ENCODE data around the gene ANKRD40CL.
A peak's percentile ranks its signal among the peaks of the same experiment; 100 is the strongest.

ANKRD40CL gene

DNA sequence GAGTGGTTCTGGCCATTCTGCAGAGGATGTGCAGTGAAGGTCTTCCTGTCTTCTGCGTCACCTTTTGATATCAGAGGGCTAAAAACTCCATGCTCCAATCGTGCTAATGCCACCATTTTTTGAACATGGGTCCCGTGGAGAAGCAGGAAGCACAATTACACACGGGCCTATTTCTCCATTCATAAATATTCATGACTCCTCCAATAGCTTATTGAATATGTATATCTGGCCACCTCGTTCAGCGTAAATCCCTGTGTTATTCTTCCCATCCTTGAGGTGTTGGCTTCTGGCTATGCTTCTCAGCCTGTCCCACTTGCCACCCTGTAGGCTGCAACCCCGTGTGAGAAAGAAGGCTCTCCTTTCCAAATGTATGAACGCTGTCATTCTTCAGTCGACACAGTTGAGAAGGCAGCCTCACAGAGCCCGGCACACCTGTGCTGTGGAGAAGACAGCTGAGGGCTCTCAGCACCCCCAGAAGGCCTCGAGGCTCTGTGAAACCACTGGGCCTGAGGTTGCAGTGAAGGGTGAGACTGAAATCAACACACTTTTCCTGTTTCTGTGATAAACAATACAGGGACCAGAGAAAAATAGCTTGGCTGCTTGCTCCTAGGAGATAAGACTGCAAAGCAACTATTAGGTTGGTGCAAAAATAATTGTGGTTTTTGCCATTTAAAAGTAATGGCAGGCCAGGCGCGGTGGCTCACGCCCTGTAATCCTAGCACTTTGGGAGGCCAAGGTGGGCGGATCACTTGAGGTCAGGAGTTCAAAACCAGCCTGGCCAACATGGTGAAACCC is 4.9 kb upstream of the ANKRD40CL start:
- Histone ChIP-seq H4K8ac (ENCODE audit: low read depth, low read length) (no peak overlapping the region), H3K9ac (ENCODE audit: low read length) (no peak overlapping the region), H3K23ac (ENCODE audit: low read length) (no peak overlapping the region), H2BK5ac (ENCODE audit: low read depth, low read length, poor library complexity) (no peak overlapping the region), H3K36me3 (ENCODE audit: control insufficient read depth in 1 of 2, insufficient read depth in 2 of 2, low read length in 2 of 2) (no peaks in the 10 kb centered on the region), H3K4me1 (ENCODE audit: control insufficient read depth in 1 of 2, insufficient read depth in 2 of 2, low read length in 2 of 2) (no peaks in the 10 kb centered on the region), H3K27ac (ENCODE audit: low read depth, low read length) (no peak overlapping the region), H2BK120ac (ENCODE audit: insufficient read depth, low read length, poor library complexity) (no peak overlapping the region), H3K27me3 (ENCODE audit: insufficient read depth, low read length) (no peaks in the 10 kb centered on the region), H3K79me1 (ENCODE audit: low read length) (no peaks in the 10 kb centered on the region), H3K9me3 (ENCODE audit: insufficient read depth, low read depth, low read length) (no peaks in the 10 kb centered on the region), H3K4me3 (ENCODE audit: low read depth, low read length) (no peak overlapping the region), H3K79me2 (ENCODE audit: control insufficient read depth, insufficient read depth, low read length, poor library complexity) (no peaks in the 10 kb centered on the region), H3K14ac (ENCODE audit: low read length) (no peak overlapping the region), H4K12ac (ENCODE audit: low read depth, low read length) (no peak overlapping the region), H2BK12ac (ENCODE audit: low read length) (no peak overlapping the region), H3K4ac (ENCODE audit: low read depth, low read length) (no peak overlapping the region), H2AFZ (ENCODE audit: insufficient read depth, low read length, poor library complexity) (no peak overlapping the region), H4K91ac (ENCODE audit: low read depth, low read length) (no peak overlapping the region), H3K4me2 (ENCODE audit: low read length) (no peak overlapping the region), H2AK5ac (ENCODE audit: low read length) (no peak overlapping the region), H3K18ac (ENCODE audit: low read length) (no peak overlapping the region)
- no CpG with 5 or more reads among the region's 15 CpGs for WGBS (ENCODE audit: extremely low coverage, insufficient coverage, insufficient read length)
- no peak for DNase-seq

DNA sequence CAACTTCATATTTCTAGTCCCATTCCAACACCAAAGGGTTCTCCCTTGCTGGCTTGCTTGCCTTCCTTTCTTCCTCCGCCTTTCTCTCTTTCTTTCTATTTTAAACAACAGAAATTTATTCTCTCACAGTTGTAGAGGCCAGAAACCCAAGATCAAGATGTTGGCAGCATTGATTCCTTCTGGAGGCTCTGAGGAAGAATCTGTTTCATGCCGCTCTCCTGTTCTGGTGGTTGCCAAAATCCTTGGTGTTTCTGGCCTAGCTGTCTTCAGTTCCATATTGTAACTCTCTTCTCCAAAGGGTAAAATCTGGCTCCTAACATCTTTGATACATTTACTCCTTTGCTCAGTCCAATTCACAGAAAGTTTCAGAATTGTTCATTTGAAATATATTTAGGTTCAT is 3.0 kb upstream of the ANKRD40CL start:
- Histone ChIP-seq H3K23ac (ENCODE audit: low read length) (no peak overlapping the region), H4K12ac (ENCODE audit: low read depth, low read length) (no peak overlapping the region), H3K4me2 (ENCODE audit: low read length) (no peak overlapping the region), H2BK12ac (ENCODE audit: low read length) (no peak overlapping the region), H2BK120ac (ENCODE audit: insufficient read depth, low read length, poor library complexity) (no peak overlapping the region), H3K36me3 (ENCODE audit: control insufficient read depth in 1 of 2, insufficient read depth in 2 of 2, low read length in 2 of 2) (no peaks in the 10 kb centered on the region), H3K4me1 (ENCODE audit: control insufficient read depth in 1 of 2, insufficient read depth in 2 of 2, low read length in 2 of 2) (peaks cover 0 to 3% of the 10 kb centered on the region in 2 experiments), H4K91ac (ENCODE audit: low read depth, low read length) (no peak overlapping the region), H3K18ac (ENCODE audit: low read length) (no peak overlapping the region), H3K9me3 (ENCODE audit: insufficient read depth, low read depth, low read length) (no peaks in the 10 kb centered on the region), H2AK5ac (ENCODE audit: low read length) (no peak overlapping the region), H4K8ac (ENCODE audit: low read depth, low read length) (no peak overlapping the region), H3K14ac (ENCODE audit: low read length) (no peak overlapping the region), H3K79me1 (ENCODE audit: low read length) (no peaks in the 10 kb centered on the region), H3K4me3 (ENCODE audit: low read depth, low read length) (no peak overlapping the region), H3K27ac (ENCODE audit: low read depth, low read length) (no peak overlapping the region), H3K4ac (ENCODE audit: low read depth, low read length) (no peak overlapping the region), H3K79me2 (ENCODE audit: control insufficient read depth, insufficient read depth, low read length, poor library complexity) (no peaks in the 10 kb centered on the region), H3K27me3 (ENCODE audit: insufficient read depth, low read length) (no peaks in the 10 kb centered on the region), H2AFZ (ENCODE audit: insufficient read depth, low read length, poor library complexity) (no peak overlapping the region), H2BK5ac (ENCODE audit: low read depth, low read length, poor library complexity) (no peak overlapping the region), H3K9ac (ENCODE audit: low read length) (no peak overlapping the region)
- no CpG with 5 or more reads among the region's 2 CpGs for WGBS (ENCODE audit: extremely low coverage, insufficient coverage, insufficient read length)
- DNase-seq = no peak

GRCh38 chr17:50769884-50770283 is 2.6 kb upstream of the ANKRD40CL start:
- Histone ChIP-seq H4K12ac (ENCODE audit: low read depth, low read length) (no peak overlapping the region), H3K27me3 (ENCODE audit: insufficient read depth, low read length) (no peaks in the 10 kb centered on the region), H3K4ac (ENCODE audit: low read depth, low read length) (no peak overlapping the region), H3K27ac (ENCODE audit: low read depth, low read length) (no peak overlapping the region), H2BK5ac (ENCODE audit: low read depth, low read length, poor library complexity) (no peak overlapping the region), H3K79me2 (ENCODE audit: control insufficient read depth, insufficient read depth, low read length, poor library complexity) (no peaks in the 10 kb centered on the region), H2BK12ac (ENCODE audit: low read length) (no peak overlapping the region), H4K8ac (ENCODE audit: low read depth, low read length) (no peak overlapping the region), H4K91ac (ENCODE audit: low read depth, low read length) (no peak overlapping the region), H2AK5ac (ENCODE audit: low read length) (no peak overlapping the region), H3K23ac (ENCODE audit: low read length) (no peak overlapping the region), H3K4me1 (ENCODE audit: control insufficient read depth in 1 of 2, insufficient read depth in 2 of 2, low read length in 2 of 2) (peaks cover under 1 to 4% of the 10 kb centered on the region in 2 experiments), H3K4me2 (ENCODE audit: low read length) (no peak overlapping the region), H3K4me3 (ENCODE audit: low read depth, low read length) (no peak overlapping the region), H3K36me3 (ENCODE audit: control insufficient read depth in 1 of 2, insufficient read depth in 2 of 2, low read length in 2 of 2) (no peaks in the 10 kb centered on the region), H3K14ac (ENCODE audit: low read length) (no peak overlapping the region), H3K9ac (ENCODE audit: low read length) (no peak overlapping the region), H3K18ac (ENCODE audit: low read length) (no peak overlapping the region), H3K9me3 (ENCODE audit: insufficient read depth, low read depth, low read length) (no peaks in the 10 kb centered on the region), H2AFZ (ENCODE audit: insufficient read depth, low read length, poor library complexity) (no peak overlapping the region), H2BK120ac (ENCODE audit: insufficient read depth, low read length, poor library complexity) (no peak overlapping the region), H3K79me1 (ENCODE audit: low read length) (no peaks in the 10 kb centered on the region)
- WGBS (ENCODE audit: extremely low coverage, insufficient coverage, insufficient read length) = no CpG with 5 or more reads among the region's 8 CpGs
- DNase-seq = no peak

GRCh38 chr17:50768346-50768761 is 1.0 kb upstream of the ANKRD40CL start:
- no peaks in the 10 kb centered on the region for H3K79me2 ChIP-seq (ENCODE audit: control insufficient read depth, insufficient read depth, low read length, poor library complexity)
- H3K9ac ChIP-seq (ENCODE audit: low read length) = peak overlapping the region; percentile 48
- H3K14ac ChIP-seq (ENCODE audit: low read length) = no peak overlapping the region
- no peaks in the 10 kb centered on the region for H3K36me3 ChIP-seq (ENCODE audit: control insufficient read depth in 1 of 2, insufficient read depth in 2 of 2, low read length in 2 of 2)
- no peak overlapping the region for H2AFZ ChIP-seq (ENCODE audit: insufficient read depth, low read length, poor library complexity)
- peaks cover 9 to 14% of the 10 kb centered on the region in 2 experiments for H3K4me1 ChIP-seq (ENCODE audit: control insufficient read depth in 1 of 2, insufficient read depth in 2 of 2, low read length in 2 of 2)
- WGBS (ENCODE audit: extremely low coverage, insufficient coverage, insufficient read length) = 100% methylated on average over 2 of the region's 7 CpGs
- H3K23ac ChIP-seq (ENCODE audit: low read length) = no peak overlapping the region
- no peak overlapping the region for H3K27ac ChIP-seq (ENCODE audit: low read depth, low read length)
- H3K4ac ChIP-seq (ENCODE audit: low read depth, low read length) = no peak overlapping the region
- H2BK5ac ChIP-seq (ENCODE audit: low read depth, low read length, poor library complexity) = no peak overlapping the region
- H3K27me3 ChIP-seq (ENCODE audit: insufficient read depth, low read length) = no peaks in the 10 kb centered on the region
- no peak overlapping the region for H2BK12ac ChIP-seq (ENCODE audit: low read length)
- no peak overlapping the region for H4K91ac ChIP-seq (ENCODE audit: low read depth, low read length)
- no peak overlapping the region for H2BK120ac ChIP-seq (ENCODE audit: insufficient read depth, low read length, poor library complexity)
- H3K18ac ChIP-seq (ENCODE audit: low read length) = no peak overlapping the region
- no peak overlapping the region for H4K12ac ChIP-seq (ENCODE audit: low read depth, low read length)
- no peak overlapping the region for H2AK5ac ChIP-seq (ENCODE audit: low read length)
- no peak overlapping the region for H3K4me3 ChIP-seq (ENCODE audit: low read depth, low read length)
- H3K4me2 ChIP-seq (ENCODE audit: low read length) = no peak overlapping the region
- H3K9me3 ChIP-seq (ENCODE audit: insufficient read depth, low read depth, low read length) = no peaks in the 10 kb centered on the region
- no peak overlapping the region for H4K8ac ChIP-seq (ENCODE audit: low read depth, low read length)
- no peaks in the 10 kb centered on the region for H3K79me1 ChIP-seq (ENCODE audit: low read length)
- DNase-seq = no peak

Measured in trophoblast cell (in vitro differentiated cells and primary cell).